Mesothelial cell of epicardium (in vitro differentiated cells): Measurements from ENCODE around the gene FBXL20. TPM values are rescaled to one million over a fixed set of nuclear protein-coding genes. Genes with fewer than 3 reads are reported as not detected.
"Not testable (repeated sequence)": the region's sequence is repeated elsewhere in the genome, so short reads cannot be mapped to it uniquely, and the experiment has no call there.

Experiments used
- DNase-seq, 2 experiments: peaks; one replicate each; pipeline ENCODE4 v3.0.0; 2021; ENCODE audit warnings: low spot score in 2 of 2; ENCODE audit not compliant: unreplicated experiment in 2 of 2
- H3K27ac Mint-ChIP-seq: 2 replicates; pipeline ENCODE4 v1.8.0; 2021; ENCODE audit warnings: mixed read lengths
- H3K27me3 Mint-ChIP-seq: 2 replicates; pipeline ENCODE4 v1.8.0; 2021; ENCODE audit warnings: low read depth, mixed read lengths
- H3K36me3 Mint-ChIP-seq: 2 replicates; pipeline ENCODE4 v1.8.0; 2021; ENCODE audit warnings: mixed read lengths
- H3K4me1 Mint-ChIP-seq: 2 replicates; pipeline ENCODE4 v1.8.0; 2021; ENCODE audit warnings: mixed read lengths
- H3K4me3 Mint-ChIP-seq: 2 replicates; pipeline ENCODE4 v1.8.0; 2021; ENCODE audit warnings: mild to moderate bottlenecking, moderate library complexity, mixed read lengths
- H3K9me3 Mint-ChIP-seq: 2 replicates; pipeline ENCODE4 v1.8.0; 2021; ENCODE audit warnings: mixed read lengths
- total RNA-seq: library from RNA; stranded (reverse); gene quantifications from 3 replicates; pipeline ENCODE4 v1.2.1, GENCODE V29; 2021
- TF ChIP-seq, protein P1 (sequence below): fragments of 200-600 bp; sonication (generic); IDR thresholded peaks from one replicate; pipeline ENCODE4 v1.5.0; 2021; ENCODE audit warnings: antibody characterized with exemption; ENCODE audit not compliant: unreplicated experiment

FBXL20 gene
- total RNA-seq, 1 donor from 2014 or later = 29.1 TPM

DNA sequence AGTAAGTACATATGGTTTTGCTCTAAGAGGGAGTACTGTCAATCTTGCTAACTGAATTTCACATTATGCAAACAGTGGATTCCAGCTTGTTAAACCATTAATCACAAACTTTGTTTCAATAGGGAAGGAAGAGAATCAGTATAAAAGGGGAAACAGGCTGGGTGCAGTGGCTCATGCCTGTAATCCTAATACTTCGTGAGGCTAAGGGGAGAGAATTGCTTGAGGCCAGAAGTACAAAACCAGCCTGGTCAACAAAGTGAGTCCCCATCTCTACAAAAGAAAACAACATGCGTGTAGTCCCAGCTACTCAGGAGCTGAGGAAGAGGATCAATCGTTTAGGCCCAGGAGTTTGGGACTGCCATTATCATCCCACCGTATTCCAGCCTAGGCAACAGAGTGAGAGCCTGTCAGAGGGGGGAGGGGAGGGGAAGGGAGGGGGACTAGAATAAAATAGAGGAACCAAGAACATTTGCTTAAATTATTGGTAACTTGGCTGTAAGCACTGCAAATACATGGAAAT, 65.7 kb downstream of the FBXL20 start:
- H3K4me1 Mint-ChIP-seq = peaks cover 14% of the 10 kb centered on the region
- H3K4me3 Mint-ChIP-seq = no peak overlapping the region
- TF ChIP-seq, protein P1, sequence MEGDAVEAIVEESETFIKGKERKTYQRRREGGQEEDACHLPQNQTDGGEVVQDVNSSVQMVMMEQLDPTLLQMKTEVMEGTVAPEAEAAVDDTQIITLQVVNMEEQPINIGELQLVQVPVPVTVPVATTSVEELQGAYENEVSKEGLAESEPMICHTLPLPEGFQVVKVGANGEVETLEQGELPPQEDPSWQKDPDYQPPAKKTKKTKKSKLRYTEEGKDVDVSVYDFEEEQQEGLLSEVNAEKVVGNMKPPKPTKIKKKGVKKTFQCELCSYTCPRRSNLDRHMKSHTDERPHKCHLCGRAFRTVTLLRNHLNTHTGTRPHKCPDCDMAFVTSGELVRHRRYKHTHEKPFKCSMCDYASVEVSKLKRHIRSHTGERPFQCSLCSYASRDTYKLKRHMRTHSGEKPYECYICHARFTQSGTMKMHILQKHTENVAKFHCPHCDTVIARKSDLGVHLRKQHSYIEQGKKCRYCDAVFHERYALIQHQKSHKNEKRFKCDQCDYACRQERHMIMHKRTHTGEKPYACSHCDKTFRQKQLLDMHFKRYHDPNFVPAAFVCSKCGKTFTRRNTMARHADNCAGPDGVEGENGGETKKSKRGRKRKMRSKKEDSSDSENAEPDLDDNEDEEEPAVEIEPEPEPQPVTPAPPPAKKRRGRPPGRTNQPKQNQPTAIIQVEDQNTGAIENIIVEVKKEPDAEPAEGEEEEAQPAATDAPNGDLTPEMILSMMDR = no peak
- peaks cover 44% of the 10 kb centered on the region for H3K36me3 Mint-ChIP-seq
- no peak for DNase-seq
- no peaks in the 10 kb centered on the region for H3K27me3 Mint-ChIP-seq
- peaks cover 4% of the 10 kb centered on the region for H3K9me3 Mint-ChIP-seq
- H3K27ac Mint-ChIP-seq = peak overlapping the region; percentile 80

DNA sequence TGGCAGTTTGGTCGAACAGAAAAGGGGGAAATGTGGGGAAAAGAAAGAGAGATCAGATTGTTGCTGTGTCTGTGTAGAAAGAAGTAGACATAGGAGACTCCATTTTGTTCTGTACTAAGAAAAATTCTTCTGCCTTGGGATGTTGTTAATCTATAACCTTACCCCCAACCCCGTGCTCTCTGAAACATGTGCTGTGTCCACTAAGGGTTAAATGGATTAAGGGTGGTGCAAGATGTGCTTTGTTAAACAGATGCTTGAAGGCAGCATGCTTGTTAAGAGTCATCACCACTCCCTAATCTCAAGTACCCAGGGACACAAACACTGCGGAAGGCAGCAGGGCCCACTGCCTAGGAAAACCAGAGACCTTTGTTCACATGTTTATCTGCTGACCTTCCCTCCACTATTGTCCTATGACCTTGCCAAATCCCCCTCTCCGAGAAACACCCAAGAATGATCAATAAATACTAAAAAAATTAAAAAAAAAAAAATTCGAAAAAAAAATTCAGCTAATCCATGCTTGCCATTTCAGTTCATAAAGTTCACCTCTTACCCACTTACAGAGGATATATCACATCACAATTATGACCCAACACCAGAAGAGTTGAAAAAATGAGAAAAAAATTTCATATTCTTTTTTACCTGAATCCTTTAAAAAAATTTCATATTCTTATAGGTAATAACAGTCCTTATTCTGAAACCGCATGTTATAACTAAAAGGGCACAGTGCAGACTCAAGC, 67.2 kb downstream of the FBXL20 start:
- peak overlapping the region; percentile 80 for H3K27ac Mint-ChIP-seq
- DNase-seq, H3K9me3 Mint-ChIP-seq, H3K4me3 Mint-ChIP-seq, H3K27me3 Mint-ChIP-seq: not testable (repeated sequence)
- H3K4me1 Mint-ChIP-seq = peaks cover 14% of the 10 kb centered on the region
- peaks cover 38% of the 10 kb centered on the region for H3K36me3 Mint-ChIP-seq

DNA sequence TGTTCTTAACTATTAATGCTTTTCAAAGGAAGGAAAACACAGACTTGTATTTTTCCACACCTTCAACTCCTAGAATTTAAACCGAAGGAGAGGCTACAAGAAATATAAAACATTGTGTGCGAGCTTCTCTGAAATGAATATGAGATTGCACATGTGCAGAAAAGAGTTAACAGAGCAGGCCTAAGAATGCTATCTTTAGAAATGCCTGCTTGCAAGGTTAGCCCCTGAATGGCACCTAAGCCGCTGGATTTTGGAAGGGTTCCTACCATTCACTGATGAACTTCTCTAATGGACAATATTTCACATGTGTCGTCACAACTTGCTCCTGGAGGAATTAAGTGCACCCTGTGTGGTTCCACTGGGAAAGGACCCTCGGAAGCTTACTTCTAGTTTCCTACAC, 69.3 kb downstream of the FBXL20 start:
- peaks cover 24% of the 10 kb centered on the region for H3K4me1 Mint-ChIP-seq
- peaks cover 4% of the 10 kb centered on the region for H3K9me3 Mint-ChIP-seq
- no peak overlapping the region for H3K4me3 Mint-ChIP-seq
- TF ChIP-seq, protein P1 = no peak
- DNase-seq = no peak
- H3K36me3 Mint-ChIP-seq = peaks cover 32% of the 10 kb centered on the region
- no peak overlapping the region for H3K27ac Mint-ChIP-seq
- H3K27me3 Mint-ChIP-seq = no peaks in the 10 kb centered on the region

DNA sequence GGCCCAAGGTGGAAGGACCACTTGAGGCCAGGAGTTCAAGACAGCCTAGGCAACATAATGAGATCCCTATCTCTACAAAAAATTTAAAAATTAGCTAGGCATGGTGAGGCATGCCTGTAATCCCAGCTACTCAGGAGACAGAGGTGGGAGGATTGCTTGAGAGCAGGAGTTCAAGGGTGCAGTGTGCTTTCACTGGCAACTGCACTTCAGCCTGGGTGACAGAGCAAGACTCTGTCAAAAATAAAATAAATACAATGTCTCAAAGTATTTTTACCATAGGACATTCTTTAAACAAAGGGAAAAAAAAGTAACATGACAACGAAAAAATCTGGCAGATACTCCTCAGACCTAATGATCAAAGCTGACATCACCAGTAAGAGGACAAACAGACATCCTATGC, 72.6 kb downstream of the FBXL20 start:
- no peak for DNase-seq
- Mint-ChIP-seq H3K4me1 (peaks cover 14% of the 10 kb centered on the region), H3K9me3 (no peaks in the 10 kb centered on the region), H3K4me3 (no peak overlapping the region), H3K36me3 (peaks cover 14% of the 10 kb centered on the region), H3K27ac (peak overlapping the region; percentile 78), H3K27me3 (no peaks in the 10 kb centered on the region)
- TF ChIP-seq, protein P1 = no peak

DNA sequence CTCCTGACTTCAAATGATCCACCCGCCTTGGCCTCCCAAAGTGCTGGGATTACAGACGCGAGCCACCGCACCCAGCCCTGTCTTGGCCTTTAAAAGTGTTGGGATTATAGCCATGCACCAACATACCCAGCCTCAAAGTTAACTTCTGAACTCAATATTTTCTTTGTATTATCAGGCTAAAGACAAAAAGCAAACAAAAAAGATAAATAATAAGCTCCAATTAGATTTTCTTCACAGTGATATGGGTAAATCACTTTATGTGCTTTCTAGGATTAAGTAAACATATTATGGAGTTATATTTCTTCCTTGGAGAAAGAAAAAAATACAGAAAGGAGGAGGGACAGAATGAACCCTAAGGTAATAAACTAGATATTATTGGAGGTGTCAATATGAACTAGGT, 74.3 kb downstream of the FBXL20 start:
- peaks cover 4% of the 10 kb centered on the region for H3K36me3 Mint-ChIP-seq
- H3K4me3 Mint-ChIP-seq = no peak overlapping the region
- peaks cover 14% of the 10 kb centered on the region for H3K4me1 Mint-ChIP-seq
- no peaks in the 10 kb centered on the region for H3K9me3 Mint-ChIP-seq
- H3K27ac Mint-ChIP-seq = no peak overlapping the region
- TF ChIP-seq, protein P1 = no peak
- H3K27me3 Mint-ChIP-seq = no peaks in the 10 kb centered on the region
- DNase-seq = no peak

DNA sequence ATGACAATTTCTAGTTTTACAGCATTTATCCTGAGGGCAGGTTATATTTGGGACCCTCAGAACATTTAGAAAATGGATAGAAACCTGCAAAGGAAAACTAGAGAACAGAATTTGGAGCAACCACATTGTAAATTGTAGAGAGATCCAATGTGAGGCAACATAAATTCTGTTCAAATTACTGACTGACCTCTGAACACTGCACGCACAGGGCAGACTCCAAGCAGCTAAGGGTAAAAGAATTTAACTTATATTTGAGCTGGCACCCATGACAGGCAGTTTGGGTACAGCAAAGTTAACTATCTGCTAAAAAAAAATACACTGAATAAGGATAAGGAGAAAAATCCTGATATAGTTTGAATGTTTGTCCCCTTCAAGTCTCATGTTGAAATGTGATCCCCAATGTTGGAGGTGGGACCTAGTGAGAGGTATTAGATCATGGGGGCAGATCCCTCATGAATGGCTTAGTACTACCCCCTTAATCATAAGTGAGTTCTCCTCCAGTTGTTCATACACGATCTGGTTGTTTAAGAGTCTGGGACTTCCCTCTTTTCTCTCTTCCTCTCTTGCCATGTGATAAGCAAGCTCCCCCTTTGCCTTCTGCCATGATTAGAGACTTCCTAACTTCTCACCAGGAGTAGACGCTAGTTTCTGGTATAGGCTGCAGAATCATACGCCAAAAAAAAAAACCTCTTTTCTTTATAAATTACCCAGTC, 75.7 kb downstream of the FBXL20 start:
- H3K27ac Mint-ChIP-seq = peak overlapping the region; percentile 13

More for the DNA sequence above, 75.7 kb downstream of the FBXL20 start:
- Mint-ChIP-seq H3K27me3 (no peaks in the 10 kb centered on the region), H3K4me1 (peaks cover 14% of the 10 kb centered on the region), H3K9me3 (no peaks in the 10 kb centered on the region), H3K36me3 (no peaks in the 10 kb centered on the region), H3K4me3 (no peak overlapping the region)
- DNase-seq = no peak
- TF ChIP-seq, protein P1 = no peak
